Stimulated activated CD8-positive, alpha-beta memory T cell treated with anti-CD3 and anti-CD28 coated beads, Interleukin-7, amount 100 ng/mL, for 24 hours (primary cell): ENCODE data around the gene ADK.

Experiments
- DNase-seq: peaks from one replicate; pipeline ENCODE4 v3.0.0-alpha.2; 2020; ENCODE audit warnings: low read depth

Gene ADK

GRCh38 chr10:74674927-74675326 is 523.9 kb downstream of the ADK start:
- DNase-seq, result no peak

DNA sequence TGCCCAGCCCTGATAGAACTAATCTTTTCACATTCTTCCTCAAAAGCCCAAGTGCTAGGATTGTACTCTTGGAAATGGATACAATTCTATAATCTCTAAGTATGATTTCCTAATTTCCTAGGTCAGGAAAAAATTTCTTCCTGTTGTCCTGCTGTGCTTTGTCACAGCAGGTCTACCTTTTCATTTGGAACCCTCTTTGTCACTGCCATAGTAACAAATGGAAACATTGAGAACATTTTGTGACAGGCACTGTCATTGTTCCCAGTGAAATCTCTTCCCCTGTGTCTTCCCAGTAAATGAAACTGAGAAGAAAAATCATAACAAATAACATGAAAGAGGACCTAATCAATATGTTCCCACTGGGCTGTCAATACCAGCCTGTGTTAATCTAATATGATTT is 524.5 kb downstream of the ADK start:
- no peak for DNase-seq

DNA sequence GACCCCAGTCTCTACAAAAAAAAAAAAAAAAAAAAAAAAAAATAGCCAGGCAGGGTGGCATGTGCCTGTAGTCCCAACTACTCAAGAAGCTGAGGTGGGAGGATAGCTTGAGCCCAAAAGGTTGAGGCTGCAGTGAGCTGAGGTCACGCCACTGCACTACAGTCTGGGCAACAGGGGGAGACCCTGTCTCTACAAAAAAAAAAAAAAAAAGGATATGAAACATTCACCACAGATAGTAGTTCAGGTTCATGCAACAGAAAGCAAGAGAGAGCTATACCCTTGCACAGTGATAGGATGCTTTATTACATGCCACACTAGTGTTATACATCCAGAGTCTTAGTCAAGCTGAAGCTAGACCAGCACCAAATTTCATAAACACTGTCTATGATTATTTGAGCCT is 526.9 kb downstream of the ADK start:
- no peak for DNase-seq

- no peak for DNase-seq
Measured at GRCh38 chr10:74681917-74682627, 531.1 kb downstream of the ADK start.

DNA sequence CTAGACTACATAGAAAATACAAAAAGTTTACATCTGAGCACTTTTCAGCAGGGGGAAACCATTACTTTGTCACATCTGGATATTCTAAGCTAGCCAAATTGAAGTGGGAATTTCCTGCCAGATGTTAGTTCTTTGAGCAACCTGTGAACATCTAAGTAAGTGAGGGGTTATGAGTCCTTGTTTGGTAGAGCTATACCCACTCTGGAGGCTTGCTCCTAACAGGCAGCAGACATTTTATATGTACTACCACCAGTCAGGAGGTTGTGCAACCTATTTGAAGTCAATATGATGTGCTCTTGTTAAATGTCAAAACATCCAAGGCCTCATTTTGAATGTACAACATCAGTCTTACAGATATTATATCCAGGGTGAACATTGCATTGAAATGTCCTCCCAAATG is 532.0 kb downstream of the ADK start:
- no peak for DNase-seq

GRCh38 chr10:74683621-74684364 is 532.8 kb downstream of the ADK start:
- no peak for DNase-seq

DNA sequence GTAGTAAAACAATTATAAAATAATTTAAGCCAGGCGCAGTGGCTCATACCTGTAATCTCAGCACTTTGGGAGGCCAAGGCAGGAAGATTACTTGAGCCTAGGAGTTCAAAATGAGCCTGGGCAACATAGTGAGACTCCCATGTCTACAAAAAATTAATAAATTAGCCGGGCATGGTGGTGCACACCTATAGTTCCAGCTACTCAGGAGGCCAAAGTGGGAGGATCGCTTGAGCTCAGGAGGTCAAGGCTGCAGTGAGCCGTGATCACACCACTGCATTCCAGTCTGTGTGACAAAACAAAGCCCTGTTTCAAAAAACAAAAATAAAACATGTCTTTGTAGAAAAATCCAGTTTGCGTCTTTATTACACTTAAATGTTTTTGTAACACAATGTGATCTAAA is 533.4 kb downstream of the ADK start:
- no peak for DNase-seq

DNA sequence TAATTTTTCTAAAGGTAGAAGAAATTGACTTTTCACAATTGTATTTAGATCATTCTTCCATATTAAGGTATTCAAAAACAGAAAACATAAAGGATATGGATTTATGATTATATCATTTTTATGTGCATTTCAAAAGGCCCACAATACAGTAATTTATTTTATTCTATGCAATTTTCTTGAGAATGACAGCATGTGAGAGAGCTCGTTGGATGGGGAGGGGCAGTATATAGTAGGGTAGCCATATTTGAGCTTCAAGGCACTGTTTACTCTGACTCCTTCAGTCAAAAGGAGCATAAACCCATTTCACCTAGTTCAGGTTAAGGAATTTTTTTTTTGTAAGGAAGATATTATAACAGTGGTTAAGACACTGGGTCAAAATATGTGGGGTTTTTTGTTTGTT is 534.5 kb downstream of the ADK start:
- DNase-seq, result no peak

- no peak for DNase-seq
Measured at GRCh38 chr10:74690393-74690792, 539.4 kb downstream of the ADK start.

DNA sequence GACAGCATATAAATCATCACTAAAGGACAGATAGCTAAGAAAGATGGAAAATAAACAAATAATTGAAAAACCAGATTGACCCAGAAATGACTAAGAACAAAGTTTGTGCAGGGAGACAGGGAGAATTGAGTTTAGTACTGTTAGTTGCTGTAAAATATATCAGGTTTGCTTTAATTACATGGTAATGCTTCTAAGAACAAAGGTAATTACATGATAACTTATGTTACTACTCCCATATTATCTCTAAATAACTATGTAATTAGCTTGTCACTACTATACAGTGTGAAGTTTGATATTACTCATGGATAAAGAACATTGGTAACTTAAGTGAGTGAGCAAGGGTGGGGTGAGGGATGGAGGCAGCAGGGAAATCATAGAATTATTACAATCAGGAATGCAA is 540.1 kb downstream of the ADK start:
- no peak for DNase-seq

DNA sequence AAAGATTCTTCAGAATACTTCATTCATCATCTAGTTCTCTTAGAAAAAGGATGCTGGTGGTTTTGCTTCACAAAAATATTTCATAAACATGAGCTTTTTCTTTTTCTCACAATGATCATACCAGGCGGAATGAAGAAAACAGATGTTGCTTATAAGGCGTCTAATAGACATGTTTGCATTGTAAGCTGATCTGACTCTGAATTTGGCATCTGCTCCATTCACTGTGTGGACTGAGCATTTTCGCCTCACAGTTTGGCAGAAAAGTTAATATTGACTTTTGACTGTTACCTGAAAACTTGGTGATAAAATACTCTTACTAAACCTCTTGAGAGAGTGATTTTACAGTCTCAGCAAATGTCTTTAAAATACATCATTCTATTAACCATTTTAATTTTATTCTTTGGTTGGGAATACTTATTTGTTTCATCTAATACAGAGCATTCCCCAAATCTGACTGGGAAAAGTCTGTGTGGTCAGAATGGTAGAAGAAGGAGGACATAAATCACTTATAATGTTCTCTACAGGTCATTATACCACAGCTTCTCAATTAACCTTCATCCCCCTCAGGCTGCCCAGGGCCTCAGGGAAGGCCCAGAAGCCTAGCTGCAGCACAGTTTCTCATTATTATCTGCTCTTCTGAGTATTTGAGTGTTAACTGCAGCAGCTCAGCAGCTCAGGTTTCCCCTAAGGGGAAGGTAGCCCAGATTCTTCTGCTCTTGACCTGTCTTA is 553.8 kb downstream of the ADK start:
- no peak for DNase-seq

DNA sequence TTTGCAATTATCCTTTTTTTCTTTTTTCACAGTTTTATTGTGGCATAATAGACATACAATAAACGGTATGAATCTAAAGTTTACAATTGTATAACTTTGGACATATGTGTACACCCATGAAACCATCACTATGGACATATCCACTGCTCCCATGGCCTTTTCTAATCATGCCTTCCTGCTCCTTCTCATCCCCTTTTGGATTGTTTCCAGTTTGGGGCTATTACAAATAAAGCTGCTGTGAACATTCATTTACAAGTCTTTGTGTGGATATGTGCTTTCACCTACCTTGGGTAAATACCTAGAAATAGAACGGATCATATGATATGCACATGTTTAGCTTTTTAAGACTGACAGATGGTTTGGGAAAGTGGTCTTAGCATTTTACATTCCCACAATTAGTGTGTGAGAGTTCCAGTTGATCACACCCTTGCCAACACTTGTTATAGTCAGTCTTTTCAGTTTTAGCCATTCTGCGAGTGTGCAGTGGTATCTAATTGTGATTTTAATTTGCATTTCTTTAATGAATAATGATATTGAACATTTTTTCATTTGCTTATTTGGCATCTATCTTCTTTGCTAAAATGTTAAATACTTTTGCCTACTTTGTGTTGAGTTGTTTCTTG is 554.4 kb downstream of the ADK start:
- no peak for DNase-seq

DNA sequence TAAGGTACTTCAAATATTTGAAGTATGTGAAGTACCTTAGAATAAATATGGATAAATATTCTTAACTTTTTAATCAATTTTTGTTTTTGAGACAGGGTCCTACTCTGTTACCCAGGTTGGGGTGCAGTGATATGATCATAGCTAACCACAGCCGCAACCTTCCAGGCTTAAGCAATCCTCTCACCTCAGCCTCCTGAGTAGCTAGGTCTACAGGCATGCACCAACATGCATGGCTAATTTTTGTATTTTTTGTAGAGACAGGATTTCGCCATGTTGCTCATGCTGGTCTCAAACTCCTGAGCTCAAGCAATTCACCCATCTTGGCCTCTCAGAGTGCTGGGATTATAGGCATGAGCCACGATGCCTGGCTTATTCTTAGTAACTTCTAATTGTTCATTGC is 555.9 kb downstream of the ADK start:
- DNase-seq, result no peak

- DNase-seq, result no peak
Measured at GRCh38 chr10:74708246-74708645, 557.2 kb downstream of the ADK start.

DNA sequence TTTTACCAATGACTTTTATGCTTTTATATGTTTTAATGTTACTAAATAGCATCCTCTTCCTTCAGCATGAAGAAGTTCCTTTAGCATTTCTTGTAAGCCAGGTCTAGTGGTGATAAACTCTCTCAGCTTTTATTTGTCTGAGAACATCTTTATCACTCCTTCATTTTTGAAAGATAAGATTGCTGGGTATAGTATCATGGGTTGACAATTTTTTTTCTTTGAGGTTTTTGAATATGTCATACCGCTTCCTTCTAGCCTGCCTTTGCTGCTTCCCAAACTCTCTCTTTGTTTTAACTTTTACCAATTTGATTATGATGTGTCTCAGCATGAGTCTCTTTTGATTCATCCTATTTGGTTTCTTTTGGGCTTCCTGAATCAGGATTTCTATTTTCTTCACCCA is 567.2 kb downstream of the ADK start:
- no peak for DNase-seq

DNA sequence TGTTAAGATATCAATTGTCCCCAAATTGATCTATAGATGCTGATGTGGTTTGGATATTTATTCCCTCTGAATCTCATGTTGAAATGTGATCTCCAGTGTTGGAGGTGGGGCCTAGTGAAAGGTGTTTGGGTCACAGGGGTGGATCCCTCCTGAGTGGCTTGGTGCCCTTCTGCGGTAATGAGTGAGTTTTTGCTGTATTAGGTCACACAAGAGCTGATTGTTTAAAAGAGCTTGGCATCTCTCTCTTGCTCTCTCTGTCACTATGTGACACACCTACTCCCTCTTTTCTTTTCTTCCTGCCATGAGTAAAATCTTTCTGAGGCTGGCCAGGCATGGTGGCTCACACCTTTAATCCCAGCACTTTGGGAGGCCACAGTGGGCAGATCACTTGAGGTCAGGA is 577.2 kb downstream of the ADK start:
- no peak for DNase-seq

DNA sequence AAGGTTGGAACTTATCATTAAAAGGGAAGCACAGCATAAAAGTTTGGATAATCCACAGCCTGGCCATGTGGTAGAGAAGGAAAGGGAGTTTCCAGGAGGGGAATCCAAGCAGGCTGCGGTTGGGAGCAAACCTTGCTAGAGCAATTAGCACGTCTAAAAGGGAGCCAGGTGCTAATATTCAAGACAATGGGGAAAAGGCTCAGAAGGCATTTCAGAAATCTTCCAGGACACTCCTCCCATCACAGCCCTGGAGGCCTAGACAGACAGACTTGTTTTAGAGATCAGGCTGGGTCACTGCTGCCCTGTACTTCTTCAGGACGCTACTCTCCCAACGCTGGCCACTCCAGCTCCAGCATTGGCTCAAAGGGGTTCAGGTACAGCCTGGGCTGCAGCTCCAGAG is 579.2 kb downstream of the ADK start:
- DNase-seq, result no peak

- DNase-seq, result no peak
Measured at GRCh38 chr10:74733612-74734011, 582.6 kb downstream of the ADK start.

DNA sequence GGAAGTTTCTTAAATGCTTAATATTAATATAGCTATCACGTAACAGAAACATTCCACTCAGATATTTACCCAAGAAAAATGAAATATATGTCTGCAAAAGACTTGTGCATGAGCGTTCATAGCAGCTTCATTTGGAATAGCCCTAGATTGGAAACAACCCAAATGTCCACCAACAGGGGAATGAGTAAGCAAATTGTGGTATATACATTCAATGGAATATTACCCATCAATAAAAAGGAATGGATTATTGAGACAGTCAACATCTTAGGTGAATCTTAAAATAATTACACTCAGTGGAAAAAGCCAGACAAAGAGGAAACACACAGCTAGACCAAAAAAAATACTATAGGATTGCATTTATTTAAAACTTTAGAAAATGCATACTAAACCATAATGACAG is 585.0 kb downstream of the ADK start:
- DNase-seq, result no peak

DNA sequence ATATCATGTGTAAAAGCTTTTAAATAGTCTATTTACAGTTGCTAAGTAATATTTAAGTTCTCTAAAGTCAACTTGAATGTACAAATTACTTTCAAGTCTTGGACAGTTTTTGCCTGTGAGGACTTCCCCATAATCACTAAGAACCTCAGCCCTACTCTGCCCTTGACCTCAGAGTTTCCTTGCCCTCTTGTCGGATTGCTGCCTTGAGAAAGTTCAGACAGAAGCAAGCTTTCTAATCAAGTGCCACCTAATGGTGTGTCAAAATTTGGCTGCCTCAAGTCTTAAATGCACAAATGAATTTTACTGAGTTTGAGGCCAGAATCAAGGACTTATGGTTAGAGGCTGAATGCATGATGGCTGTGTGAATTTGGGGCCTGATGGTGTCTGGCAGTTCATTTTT is 587.0 kb downstream of the ADK start:
- DNase-seq, result no peak

- DNase-seq, result no peak
Measured at GRCh38 chr10:74738542-74738941, 587.5 kb downstream of the ADK start.

DNA sequence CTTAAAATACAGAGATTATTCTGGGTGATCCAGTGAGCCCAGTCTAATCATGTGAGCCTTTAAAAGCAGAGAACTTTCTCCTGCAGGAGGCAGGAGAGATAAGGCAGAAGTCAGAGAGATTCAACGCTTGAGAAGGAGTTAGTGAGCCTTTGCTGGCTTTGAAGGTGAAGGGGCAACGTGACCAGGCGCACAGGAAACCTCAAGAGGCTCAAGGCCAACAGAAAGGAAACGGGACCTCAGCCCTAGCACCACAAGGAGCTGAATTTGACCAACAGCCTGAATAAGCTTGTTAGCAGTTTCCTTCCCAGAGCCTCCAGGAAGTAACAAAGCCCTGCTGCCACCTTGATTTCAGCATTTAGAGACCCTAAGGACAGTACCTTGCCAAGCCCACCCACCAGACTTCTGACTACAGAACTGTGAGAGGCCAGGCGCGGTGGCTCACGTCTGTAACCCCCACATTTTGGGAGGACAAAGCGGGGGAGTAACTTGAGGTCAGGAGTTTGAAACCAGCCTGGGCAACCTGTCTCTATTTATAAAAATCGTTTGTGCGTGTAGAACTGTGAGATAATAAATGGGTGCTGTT is 588.1 kb downstream of the ADK start:
- peak; percentile 3 for DNase-seq
